A549 treated with dexamethasone at 1 μM for 4 hours (cell line): Measurements from ENCODE around the gene ELMO2. TPM values are rescaled to one million over a fixed set of nuclear protein-coding genes. Genes with fewer than 3 reads are reported as not detected.

Source experiments
- total RNA-seq: library from RNA; stranded (reverse); fragments of 200-300 nt; extraction: Qiagen RNA extraction; gene quantifications from 5 replicates; pipeline ENCODE4 v1.2.3, GENCODE V29; 2022

Gene ELMO2
- total RNA-seq = 17.1 to 23.5 TPM (median 21.8 TPM) in 5 replicates

DNA sequence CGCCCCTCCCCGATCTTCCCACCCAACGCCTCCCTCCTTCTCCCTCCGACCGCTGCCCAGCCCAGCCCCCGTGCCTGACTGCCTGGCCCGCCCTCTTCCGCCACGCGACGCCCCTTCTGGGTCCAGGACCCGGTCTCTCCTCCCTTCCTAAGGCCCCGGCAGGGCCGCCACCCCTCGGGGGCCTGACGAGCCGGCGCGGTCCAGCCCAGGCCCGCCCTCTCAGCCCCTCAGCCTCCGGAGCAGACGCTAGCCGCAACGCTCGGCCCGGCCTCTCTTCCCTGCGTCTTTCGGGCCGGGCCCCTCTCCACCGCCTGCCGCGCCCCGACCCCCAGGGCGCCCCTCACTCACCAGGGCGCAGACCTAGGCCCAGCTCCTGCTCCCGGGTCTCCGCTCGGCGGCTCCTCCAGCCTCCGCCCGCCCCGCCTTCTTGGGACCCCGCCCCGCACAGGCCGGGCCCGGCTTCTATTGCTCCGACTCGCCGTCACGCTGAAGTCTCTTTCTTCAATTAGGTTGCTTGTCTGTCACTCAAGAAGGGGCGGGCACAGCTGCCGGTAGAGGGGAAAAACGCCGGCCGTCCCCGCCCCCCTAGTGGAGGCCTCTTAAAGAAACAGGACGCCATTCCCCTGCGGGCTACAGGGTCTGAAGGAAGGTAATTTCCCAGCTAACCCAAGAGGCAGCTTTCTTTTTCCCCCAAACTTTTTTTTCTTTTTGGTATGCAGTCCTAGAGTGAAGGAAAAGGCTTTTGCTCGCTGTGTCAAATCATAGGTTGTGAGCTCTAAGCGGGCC lies at the start of gene ELMO2:
TSS of gene ELMO2 (minus strand) at position 416 of the 786 bp plus-strand sequence. CDS start 12,133 bp downstream, outside the sequence.

Other genes with a start within 250 kb of the ELMO2 start
- 0.04 to 0.05 TPM (median 0.04 TPM) in 3 of 5 replicates, not detected in the others for gene CDH22, start 98.1 kb downstream of the ELMO2 start, total RNA-seq
- not detected in 5 replicates for gene ZNF334, start 106.9 kb upstream of the ELMO2 start, total RNA-seq
- not detected in 5 replicates for gene OCSTAMP, start 144.0 kb upstream of the ELMO2 start, total RNA-seq
- gene SLC13A3, start 244.8 kb upstream of the ELMO2 start, total RNA-seq = 0.03 to 0.17 TPM (median 0.07 TPM) in 3 of 5 replicates, not detected in the others